Ectodermal cell (in vitro differentiated cells): ENCODE results near the gene SULT1C4.
"Not testable (repeated sequence)": the region's sequence is repeated elsewhere in the genome, so short reads cannot be mapped to it uniquely, and the experiment has no call there.

Experiments
- H3K27ac ChIP-seq: 2 replicates; pipeline ENCODE4 v1.7.0; 2013; ENCODE audit warnings: mild to moderate bottlenecking, low read depth, low read length; ENCODE audit not compliant: insufficient read depth, poor library complexity, severe bottlenecking
- H3K27me3 ChIP-seq: 2 replicates; pipeline ENCODE4 v1.7.0; 2013; ENCODE audit warnings: mild to moderate bottlenecking, low read length; ENCODE audit not compliant: insufficient read depth, control insufficient read depth, poor library complexity, severe bottlenecking
- H3K36me3 ChIP-seq: one replicate; pipeline ENCODE4 v1.7.0; 2013; ENCODE audit warnings: low read length; ENCODE audit not compliant: control insufficient read depth, insufficient read depth
- H3K4me1 ChIP-seq: one replicate; pipeline ENCODE4 v1.7.0; 2013; ENCODE audit warnings: low read length; ENCODE audit not compliant: control insufficient read depth, insufficient read depth
- H3K4me3 ChIP-seq: 2 replicates; pipeline ENCODE4 v1.7.0; 2013; ENCODE audit warnings: low read depth, low read length, control low read depth; ENCODE audit not compliant: insufficient read depth
- H3K9me3 ChIP-seq: 2 replicates; pipeline ENCODE4 v1.7.0; 2013; ENCODE audit warnings: mild to moderate bottlenecking, low read length, moderate library complexity; ENCODE audit not compliant: control insufficient read depth
- WGBS, 2 experiments: methylation state at CpG; one replicate each; pipeline ENCODE4 v1.1.7; 2013; ENCODE audit warnings: missing lambda C conversion rate in 2 of 2; 5-methylcytosine and 5-hydroxymethylcytosine counted together

The SULT1C4 gene

DNA sequence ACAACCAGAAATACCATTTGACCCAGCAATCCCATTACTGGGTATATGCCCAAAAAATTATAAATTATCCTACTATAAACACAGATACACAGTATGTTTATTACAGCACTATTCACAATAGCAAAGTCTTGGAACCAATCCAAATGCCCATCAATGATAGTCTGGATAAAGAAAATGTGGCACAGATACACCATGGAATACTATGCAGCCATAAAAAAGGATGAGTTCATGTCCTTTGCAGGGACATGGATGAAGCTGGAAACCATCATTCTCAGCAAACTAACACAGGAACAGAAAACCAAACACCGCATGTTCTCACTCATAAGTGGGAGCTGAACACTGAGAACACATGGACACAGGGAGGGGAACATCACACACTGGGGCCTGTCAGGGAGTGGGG is 57.8 kb downstream of the SULT1C4 start:
- H3K4me1 ChIP-seq, H3K27ac ChIP-seq, H3K36me3 ChIP-seq, H3K27me3 ChIP-seq, H3K9me3 ChIP-seq, H3K4me3 ChIP-seq: not testable (repeated sequence)
- WGBS, 2 experiments, result 100% methylated on average over 1 of the region's 1 CpG

DNA sequence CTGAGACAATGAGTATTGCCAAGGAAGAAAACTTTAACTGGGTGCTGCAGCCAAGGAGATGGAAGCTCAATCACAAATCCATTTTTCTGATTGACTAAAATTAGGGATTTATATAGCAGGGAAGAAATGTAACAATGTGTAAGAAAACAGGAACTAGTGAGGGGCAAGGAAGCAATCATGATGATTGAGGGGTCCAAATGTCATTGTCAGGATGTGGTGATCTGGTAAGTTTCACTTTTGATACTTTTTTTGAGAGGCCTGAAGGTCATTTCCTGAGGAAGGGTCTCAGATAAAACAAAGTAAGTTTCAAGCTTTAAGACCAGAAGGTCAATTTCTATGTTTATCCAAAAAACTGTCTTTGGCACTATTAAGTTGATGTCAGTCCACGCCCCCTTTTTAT is 59.2 kb downstream of the SULT1C4 start:
- 37 to 54% methylated on average over 1 of the region's 1 CpG for WGBS, 2 experiments
- Histone ChIP-seq H3K27me3 (no peaks in the 10 kb centered on the region), H3K4me1 (no peaks in the 10 kb centered on the region), H3K4me3 (no peak overlapping the region), H3K27ac (no peak overlapping the region), H3K9me3 (no peaks in the 10 kb centered on the region), H3K36me3 (no peaks in the 10 kb centered on the region)
